ENCODE measurements around the gene CHMP6.

The CHMP6 gene

DNA sequence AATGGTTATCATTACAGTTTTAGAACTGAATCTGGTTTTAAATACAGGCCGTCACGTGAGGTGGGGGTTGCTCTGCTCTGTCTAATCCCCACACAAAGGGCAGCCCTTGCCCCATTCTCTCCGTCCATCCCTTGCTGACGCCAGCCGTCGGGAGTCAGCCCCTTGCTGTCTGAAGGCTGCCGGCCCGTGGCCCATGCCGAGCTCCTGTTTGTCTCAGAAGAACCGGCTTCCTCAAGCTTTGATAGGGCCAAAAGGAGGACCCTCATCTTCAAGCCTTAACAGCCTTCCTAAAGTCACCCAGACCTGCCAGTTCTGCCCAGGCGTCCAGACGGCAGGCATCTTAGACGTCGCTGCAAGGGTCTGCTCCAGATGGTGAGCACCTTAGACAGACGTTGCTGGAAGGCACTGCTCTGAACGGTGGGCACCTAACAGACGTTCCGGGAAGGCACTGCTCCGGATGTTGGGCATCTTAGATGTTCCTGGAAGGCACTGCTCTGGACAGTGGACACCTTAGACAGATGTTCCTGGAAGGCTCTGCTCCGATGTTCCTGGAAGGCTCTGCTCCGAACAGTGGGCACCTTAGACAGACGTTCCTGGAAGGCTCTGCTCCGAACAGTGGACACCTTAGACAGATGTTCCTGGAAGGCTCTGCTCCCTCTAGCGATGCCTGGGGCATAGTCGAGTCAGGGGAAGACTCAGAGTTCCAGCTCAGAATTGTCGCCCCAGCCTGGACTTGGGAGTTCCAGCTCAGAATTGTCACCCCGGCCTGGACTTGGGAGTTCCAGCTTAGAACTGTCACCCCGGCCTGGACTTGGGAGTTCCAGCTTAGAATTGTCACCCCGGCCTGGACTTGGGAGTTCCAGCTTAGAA is 35.1 kb upstream of the CHMP6 start:
- DNase-seq: no peak

GRCh38 chr17:80957461-80957941 is 34.1 kb upstream of the CHMP6 start:
- DNase-seq: no peak

- no peak for DNase-seq
These were observed 32.2 kb upstream of the CHMP6 start for GRCh38 chr17:80959330-80960036.

DNA sequence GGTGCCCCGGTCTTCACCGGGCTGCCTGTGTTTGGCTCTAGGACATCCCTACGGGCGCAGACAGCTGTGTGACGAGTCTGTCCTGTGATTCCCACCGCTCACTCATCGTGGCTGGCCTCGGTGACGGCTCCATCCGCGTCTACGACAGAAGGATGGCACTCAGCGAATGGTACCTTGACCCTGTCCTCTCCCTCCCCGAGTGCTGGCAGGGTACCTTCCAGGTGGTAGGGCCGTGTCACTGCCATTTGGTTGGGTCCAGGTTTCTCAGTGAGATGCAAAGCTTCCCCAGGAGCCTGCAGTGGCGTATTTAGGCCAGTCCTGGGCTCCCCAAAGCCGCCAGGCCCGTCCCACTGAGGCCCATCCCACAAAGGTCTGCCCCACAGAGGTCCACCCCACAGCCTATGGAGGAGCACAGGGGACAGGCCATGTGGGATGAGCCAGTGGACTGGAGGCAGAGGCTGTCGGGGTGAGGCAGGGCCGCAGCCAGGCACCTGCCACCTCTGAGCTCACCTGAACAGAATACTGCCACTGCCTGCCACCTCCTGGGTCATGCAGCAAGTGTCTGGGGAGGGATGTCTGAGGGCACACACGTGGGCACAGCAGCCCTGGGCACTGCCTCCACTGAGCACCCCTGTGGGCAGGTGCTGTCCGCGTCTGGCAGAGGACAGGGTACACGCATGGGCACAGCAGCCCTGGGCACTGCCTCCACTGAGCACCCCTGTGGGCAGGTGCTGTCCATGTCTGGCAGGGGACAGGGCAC is 31.4 kb upstream of the CHMP6 start:
- DNase-seq: no peak

DNA sequence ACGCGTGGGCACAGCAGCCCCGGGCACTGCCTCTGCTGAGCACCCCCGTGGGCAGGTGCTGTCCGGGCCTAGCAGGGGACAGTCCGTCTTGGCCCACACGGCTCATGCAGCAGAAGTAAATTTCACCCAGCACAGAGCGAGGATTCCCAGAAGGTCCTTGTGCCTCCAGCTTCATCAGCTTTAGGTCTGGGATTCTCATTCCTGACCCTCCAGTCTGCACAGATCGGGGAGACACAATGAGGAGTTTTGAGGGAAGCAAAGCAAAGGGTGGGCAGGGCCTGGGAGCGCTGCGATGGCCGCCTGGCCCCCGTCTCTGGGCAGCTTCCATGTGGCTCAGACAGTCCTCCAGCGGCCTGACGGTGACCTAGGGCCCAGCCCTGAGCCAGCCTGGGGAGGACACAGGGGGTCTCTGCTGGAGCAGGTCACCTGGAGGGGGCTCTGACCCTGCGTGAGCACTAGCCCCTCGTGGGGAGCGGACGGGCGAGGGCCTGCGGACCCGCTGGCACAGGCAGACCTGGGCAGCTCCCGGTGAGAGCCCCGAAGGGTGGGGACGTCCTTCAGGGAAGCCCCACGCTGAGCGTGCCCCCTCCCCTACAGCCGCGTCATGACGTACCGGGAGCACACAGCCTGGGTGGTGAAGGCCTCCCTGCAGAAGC is 30.7 kb upstream of the CHMP6 start:
- no peak for DNase-seq

DNA sequence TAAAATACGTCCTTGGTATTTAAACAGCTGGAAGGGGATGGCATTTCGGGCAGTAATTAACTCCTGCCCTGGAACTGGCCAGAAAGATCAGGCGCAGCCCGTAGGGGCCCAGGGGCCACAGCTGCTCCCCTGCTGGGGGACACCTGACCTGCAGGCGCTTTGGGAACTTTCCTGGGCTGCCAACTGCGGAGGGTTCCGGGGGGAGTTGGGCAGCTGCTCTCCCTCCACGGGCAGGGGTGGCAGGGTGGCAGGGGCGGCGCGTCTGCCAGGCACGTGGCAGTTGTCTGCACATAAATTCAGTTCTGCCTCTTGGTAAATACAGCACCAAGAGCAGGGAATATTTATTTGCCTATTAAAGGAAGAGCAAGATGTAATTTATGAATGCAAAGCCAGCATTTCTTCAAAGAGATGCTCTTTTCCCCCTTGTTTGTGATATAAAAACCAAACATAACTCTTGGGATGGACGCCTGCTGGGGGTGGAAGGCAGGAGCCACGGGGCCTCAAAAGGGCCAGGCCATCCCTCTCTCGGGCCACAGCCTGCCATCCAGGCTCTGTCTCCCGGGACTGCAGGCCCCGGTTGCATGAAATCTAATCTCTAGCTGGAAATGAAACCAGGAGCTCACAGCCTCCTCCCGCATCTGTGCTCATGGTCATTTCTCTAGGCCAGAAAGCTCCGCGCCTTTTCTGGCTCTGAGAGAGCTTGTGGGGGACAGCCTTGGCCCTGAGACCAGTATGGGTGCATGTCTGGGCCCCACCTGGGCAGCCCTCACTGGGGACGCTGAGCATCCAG is 29.9 kb upstream of the CHMP6 start:
- DNase-seq: no peak

GRCh38 chr17:80962356-80963329 is 29.0 kb upstream of the CHMP6 start:
- no peak for DNase-seq

DNA sequence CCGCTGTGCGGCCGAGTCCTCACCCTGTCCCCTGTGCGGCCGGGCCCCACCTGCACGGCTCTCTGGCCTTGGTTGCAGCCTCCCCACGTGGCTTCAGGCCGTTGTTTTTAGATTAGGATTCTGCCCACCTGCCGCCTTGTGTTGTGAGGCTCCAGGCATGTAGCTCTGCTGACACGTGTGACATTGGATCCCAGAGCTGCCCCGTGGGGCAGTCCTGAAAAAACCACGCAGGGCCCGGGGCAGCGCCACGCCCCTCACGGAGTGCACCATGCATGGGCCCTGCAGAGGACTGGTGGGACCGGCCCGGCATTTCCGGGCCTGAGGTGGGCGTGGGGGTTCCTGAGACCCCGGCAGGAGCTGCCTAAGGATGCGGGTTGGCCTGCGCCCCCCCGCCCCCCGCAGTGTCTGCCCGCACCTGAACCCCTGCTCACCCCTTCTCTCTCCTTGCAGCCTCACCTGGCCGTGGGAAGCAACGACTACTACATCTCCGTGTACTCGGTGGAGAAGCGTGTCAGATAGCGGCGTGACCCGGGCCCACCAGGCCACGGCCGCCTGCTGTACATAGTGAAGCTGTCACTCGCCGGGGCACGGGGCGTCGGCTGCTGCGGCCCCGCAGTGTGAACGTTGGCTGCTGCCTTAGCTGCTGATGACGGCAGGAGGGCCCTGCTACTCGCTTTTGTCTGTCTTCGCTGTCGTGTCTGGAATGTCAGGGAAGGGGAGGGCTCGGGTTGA is 27.7 kb upstream of the CHMP6 start:
- DNase-seq: no peak

DNA sequence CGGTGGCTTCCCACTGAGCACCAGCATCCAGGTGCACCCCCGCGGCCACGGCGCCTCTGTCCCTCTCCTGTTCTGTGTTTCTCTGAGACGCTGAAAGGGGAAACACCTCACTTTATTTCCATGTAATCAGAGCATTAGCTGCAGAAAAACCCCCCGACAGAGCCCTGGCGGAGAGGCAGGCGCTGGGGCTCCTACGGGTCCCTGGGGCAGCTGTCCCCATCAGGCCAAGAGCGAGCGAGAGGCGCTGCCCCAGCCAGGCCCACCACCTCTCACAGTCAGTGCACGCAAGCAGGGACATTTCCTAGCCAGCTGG is 27.1 kb upstream of the CHMP6 start:
- DNase-seq: no peak

- no peak for DNase-seq
These were observed 26.6 kb upstream of the CHMP6 start for GRCh38 chr17:80964859-80965580.

DNA sequence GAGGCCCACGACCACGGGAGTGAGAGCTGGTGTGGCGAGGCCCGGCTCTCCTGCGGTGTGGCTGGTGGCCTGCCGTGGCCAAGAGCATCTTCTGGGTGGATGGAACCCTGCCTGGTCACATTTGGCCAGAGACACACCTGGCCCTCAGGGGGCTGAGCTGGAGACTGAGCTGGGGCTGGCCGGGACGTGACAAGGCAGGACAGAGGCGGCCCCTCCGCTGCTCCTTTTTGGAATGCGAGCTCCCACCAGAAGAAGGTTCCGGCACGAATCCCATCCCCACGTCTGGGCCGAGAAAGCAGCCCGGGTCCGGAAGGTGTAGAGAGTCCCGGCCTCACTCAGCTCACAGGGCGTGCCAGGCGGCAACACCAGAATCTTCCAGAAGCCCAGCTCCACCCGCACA is 26.0 kb upstream of the CHMP6 start:
- no peak for DNase-seq

DNA sequence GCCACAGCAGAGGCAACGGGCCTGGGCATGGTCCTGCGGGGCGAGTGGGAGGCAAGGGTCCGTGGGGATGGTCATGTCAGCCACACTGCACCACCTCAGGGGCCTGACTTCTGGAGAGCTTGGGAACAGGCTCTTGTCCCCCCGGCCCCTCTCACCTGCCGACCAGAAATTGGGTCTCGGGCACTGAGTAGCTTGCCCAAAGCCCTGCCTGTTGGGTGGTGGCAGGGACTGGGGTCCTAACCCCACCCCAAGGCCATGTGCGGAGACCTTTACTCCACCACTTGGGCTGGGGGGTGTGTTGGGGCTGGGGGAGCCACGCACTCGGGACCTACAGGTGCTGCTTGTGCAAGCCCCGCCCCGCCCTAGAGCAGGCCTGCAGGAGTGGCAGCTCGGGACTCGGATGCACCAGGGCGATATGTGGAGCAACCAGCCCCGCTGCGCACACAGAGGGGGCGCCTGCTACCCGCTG is 24.2 kb upstream of the CHMP6 start:
- DNase-seq: no peak

GRCh38 chr17:80968602-80969029 is 23.0 kb upstream of the CHMP6 start:
- DNase-seq: no peak

- DNase-seq: no peak
These were observed 22.5 kb upstream of the CHMP6 start for GRCh38 chr17:80969030-80969673.

GRCh38 chr17:80969674-80970043 is 22.0 kb upstream of the CHMP6 start:
- no peak for DNase-seq

DNA sequence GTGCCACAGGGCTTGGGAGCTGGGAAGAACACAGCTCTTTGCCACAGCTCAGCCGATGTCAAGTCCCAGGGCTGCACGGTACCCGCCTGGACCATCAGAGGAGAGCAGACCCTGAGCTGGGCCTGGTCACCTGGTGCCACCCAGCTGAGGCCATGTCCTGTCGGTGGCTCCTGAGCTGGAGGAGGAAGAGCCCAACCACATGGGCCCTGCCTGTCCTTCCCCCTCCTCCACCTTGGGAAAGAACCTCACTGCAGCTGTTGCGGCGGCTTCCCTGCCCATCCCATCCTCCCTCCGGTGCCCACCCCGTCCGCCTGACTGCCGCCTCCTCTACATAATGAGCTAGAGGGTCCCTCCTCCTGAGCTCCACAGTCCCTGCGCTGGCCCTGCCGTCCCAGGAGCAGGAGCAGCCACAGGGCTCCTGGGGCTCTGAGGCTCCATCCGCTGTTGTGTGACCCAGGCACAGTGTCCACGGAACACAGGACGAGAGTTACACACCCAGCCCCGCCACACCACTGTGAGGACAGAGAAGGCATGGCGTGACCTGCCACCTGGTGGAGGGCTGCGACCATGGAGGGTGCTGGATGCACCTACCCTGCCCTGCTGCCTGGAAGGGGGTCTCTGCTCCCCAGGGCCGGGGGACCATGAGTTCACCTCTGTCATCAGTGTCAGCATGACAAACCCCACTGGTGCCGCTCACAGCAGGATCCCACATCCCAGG is 21.4 kb upstream of the CHMP6 start:
- no peak for DNase-seq

- no peak for DNase-seq
These were observed 20.6 kb upstream of the CHMP6 start for GRCh38 chr17:80970762-80971703.

All from GDM1 (cell line).